ENCODE measurements around the gene CCDC8. TPM values are rescaled to one million over a fixed set of nuclear protein-coding genes. Genes with fewer than 3 reads are reported as not detected.

The CCDC8 gene
- total RNA-seq, 1 donor from 2014 or later, result 10.0 TPM

DNA sequence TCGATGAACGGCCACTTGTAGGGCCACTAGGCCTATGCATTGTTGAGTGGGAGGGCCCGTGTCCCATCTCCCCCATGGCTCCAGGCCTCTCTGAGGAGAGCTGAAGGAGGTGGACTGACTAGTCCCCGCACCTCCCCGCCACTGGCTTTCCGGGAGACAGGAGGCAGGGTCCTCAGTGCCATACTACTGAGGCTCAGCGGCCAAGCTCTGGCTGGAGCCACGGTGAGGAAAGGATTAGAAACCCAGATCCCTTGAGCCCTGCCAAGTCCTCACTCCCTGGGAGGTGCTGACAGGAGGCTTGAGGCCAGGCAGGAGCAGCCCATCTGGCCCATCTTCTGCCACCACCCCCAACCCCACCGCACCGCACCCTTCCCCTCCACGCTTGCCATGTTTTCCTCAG, 29.0 kb downstream of the CCDC8 start:
- no peak for TF ChIP-seq CTCF (IDR thresholded peaks at IDR 0.05)
- peak in 1 of 2 donors; percentile 49 for DNase-seq (ENCODE audit: low spot score in 2 of 2)
- Histone ChIP-seq H3K27ac (no peak overlapping the region), H3K4me1 (peaks cover 0 to 8% of the 10 kb centered on the region in 2 donors), H3K27me3 (no peaks in the 10 kb centered on the region), H3K4me3 (no peak overlapping the region), H3K9me3 (no peaks in the 10 kb centered on the region), H3K36me3 (peaks cover 46 to 87% of the 10 kb centered on the region in 2 donors)
- intact Hi-C loops (cut with DNase I), result no loop called here

GRCh38 chr19:46383846-46384245, 29.5 kb downstream of the CCDC8 start:
- no peak for TF ChIP-seq CTCF (IDR thresholded peaks at IDR 0.05)
- DNase-seq (ENCODE audit: low spot score in 2 of 2), result peak in 1 of 2 donors; percentile 54
- Histone ChIP-seq H3K4me3 (no peak overlapping the region), H3K9me3 (no peaks in the 10 kb centered on the region), H3K27ac (no peak overlapping the region), H3K36me3 (peaks cover 44 to 82% of the 10 kb centered on the region in 2 donors), H3K27me3 (no peaks in the 10 kb centered on the region), H3K4me1 (peaks cover 0 to 14% of the 10 kb centered on the region in 2 donors)
- intact Hi-C loops (cut with DNase I), result no loop called here

DNA sequence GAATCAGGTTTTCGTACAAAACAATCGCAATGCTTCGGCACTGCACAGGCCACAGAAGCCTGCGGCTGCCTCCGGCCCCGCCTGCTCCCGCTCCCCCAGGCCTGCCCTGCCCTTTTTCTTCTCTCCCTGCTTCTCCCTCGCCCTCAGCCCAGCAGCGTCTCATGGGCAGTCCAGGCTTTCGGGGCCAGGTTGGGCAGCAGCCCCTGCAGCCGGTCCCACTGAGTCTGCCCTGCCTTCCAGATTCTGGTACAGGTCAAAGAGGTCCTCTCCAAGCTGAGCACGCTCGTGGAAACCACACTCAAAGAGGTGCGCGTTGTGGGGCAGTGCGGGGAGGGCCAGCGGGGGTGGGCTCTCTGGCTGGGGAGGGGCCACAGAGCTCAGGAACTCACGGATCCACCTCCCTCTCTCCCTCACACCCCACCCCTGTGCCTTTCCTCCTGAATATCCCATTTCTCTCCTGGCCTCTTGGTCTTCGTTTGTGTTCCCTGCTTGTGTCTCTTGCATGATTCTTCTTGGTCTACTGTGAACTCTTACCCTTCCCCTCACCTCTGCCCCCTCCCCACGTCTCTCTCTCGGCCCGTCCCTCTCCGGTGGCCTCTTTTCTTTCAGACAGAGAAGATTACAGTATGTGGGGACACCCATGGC, 30.1 kb downstream of the CCDC8 start:
- no peak for TF ChIP-seq CTCF (IDR thresholded peaks at IDR 0.05)
- H3K36me3 ChIP-seq, result peaks cover 38 to 76% of the 10 kb centered on the region in 2 donors
- H3K27me3 ChIP-seq, result no peaks in the 10 kb centered on the region
- intact Hi-C loops (cut with DNase I), result no loop called here
- no peak overlapping the region for H3K4me3 ChIP-seq
- H3K27ac ChIP-seq, result no peak overlapping the region
- H3K4me1 ChIP-seq, result peaks cover 0 to 19% of the 10 kb centered on the region in 2 donors
- H3K9me3 ChIP-seq, result no peaks in the 10 kb centered on the region
- peak in 1 of 2 donors; percentile 59 for DNase-seq (ENCODE audit: low spot score in 2 of 2)

DNA sequence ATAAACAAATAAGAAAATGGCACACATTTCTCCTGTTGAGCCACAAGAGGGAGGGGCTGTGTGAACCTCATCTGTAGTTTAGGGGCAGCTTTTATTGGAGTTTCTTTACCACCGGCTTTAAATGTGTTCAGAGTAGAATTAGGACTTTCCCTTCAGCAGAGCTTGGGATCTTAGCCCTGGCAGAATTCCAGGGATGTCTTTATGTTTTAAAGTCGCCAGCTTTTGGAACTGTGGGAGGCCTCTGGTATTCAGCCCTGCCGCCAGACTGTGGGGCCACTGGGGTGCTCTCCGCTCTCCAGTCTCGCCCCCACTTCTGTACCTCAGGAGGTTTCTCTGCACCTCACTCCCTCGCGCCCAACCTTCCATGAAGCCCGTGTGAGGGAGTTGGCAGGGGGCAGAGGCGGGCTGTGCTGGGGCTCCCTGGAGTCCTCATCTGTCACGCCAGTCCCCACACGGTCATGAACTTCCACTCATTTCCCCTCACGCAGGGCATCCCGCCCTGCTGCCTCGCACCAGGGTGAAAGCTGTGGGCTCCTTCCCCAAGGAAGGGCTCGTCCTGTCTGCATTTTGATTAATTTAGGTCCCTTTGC, 31.5 kb downstream of the CCDC8 start:
- peak overlapping the region; percentile 17 to 74 for H3K27ac ChIP-seq
- intact Hi-C loops (cut with DNase I), result no loop called here
- peaks cover 26 to 67% of the 10 kb centered on the region in 2 donors for H3K36me3 ChIP-seq
- DNase-seq (ENCODE audit: low spot score in 2 of 2), result peak in 1 of 2 donors; percentile 47
- peaks cover 3 to 26% of the 10 kb centered on the region in 2 donors for H3K4me1 ChIP-seq
- no peak for TF ChIP-seq CTCF (IDR thresholded peaks at IDR 0.05)
- no peaks in the 10 kb centered on the region for H3K9me3 ChIP-seq
- no peaks in the 10 kb centered on the region for H3K27me3 ChIP-seq
- H3K4me3 ChIP-seq, result no peak overlapping the region

DNA sequence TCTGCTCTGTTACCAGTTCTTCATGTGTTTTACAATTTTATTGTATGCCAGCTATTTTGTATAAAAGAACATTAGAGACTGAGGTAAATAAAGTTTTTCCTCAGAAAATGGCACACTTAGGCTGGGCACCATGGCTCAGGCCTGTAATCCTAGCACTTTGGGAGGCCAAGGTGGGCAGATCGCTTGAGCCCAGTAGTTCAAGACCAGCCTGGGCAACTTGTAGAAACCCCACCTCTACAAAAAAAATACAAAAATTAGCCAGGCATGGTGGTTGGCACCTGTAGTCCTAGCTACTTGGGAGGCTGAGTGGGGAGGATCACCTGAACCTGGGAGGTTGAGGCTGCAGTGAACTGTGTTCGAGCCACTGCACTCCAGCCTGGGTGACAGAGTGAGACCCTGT, 32.0 kb downstream of the CCDC8 start:
- no peaks in the 10 kb centered on the region for H3K9me3 ChIP-seq
- no peak for TF ChIP-seq CTCF (IDR thresholded peaks at IDR 0.05)
- peaks cover 3 to 26% of the 10 kb centered on the region in 2 donors for H3K4me1 ChIP-seq
- peak overlapping the region; percentile 17 to 74 for H3K27ac ChIP-seq
- no peaks in the 10 kb centered on the region for H3K27me3 ChIP-seq
- DNase-seq (ENCODE audit: low spot score in 2 of 2), result peak in 1 of 2 donors; percentile 48
- H3K4me3 ChIP-seq, result no peak overlapping the region
- peaks cover 27 to 67% of the 10 kb centered on the region in 2 donors for H3K36me3 ChIP-seq
- intact Hi-C loops (cut with DNase I), result no loop called here

All from ascending aorta (tissue), 2 donors.